Activated CD8-positive, alpha-beta T cell treated with anti-CD3 and anti-CD28 coated beads, Interleukin-2, amount 10 ng/mL, durations not matched to agents 7 days and 5 days (primary cell): ENCODE results near the gene OR2B2. TPM values are rescaled to one million over a fixed set of nuclear protein-coding genes. Genes with fewer than 3 reads are reported as not detected.
A peak's percentile ranks its signal among the peaks of the same experiment; 100 is the strongest.

ENCODE experiments used
- ATAC-seq: fragments of 150-1000 bp; cut with Tn5 transposase; one replicate; pipeline ENCODE4 v1.10.0; 2021; ENCODE audit warnings: moderate library complexity
- CTCF ChIA-PET: fragments of 350-600 bp; sonication (Branson Sonifier 250); formaldehyde crosslinking; loops from one replicate; lab custom pipeline; 2021; ENCODE audit warnings: antibody characterized with exemption; lab: Charles Lee
- POLR2A ChIA-PET: fragments of 350-600 bp; sonication (Branson Sonifier 250); formaldehyde crosslinking; loops from one replicate; lab custom pipeline; 2021; ENCODE audit warnings: antibody characterized with exemption; lab: Charles Lee
- DNase-seq: peaks from one replicate; pipeline ENCODE4 v3.0.0-alpha.2; 2020
- H3K27ac Mint-ChIP-seq: one replicate; pipeline ENCODE4 v1.8.0; 2021; ENCODE audit warnings: mild to moderate bottlenecking, mixed read lengths
- H3K27me3 Mint-ChIP-seq: one replicate; pipeline ENCODE4 v1.8.0; 2021; ENCODE audit warnings: low read depth, mixed read lengths
- H3K36me3 Mint-ChIP-seq: one replicate; pipeline ENCODE4 v1.8.0; 2021; ENCODE audit warnings: low read depth, mixed read lengths
- H3K4me1 Mint-ChIP-seq: one replicate; pipeline ENCODE4 v1.8.0; 2021; ENCODE audit warnings: low read depth, mixed read lengths
- H3K4me3 Mint-ChIP-seq: one replicate; pipeline ENCODE4 v1.8.0; 2021; ENCODE audit warnings: mild to moderate bottlenecking, mixed read lengths
- H3K9me3 Mint-ChIP-seq: one replicate; pipeline ENCODE4 v1.8.0; 2022; ENCODE audit warnings: mixed read lengths; ENCODE audit not compliant: insufficient read depth
- total RNA-seq, 2 experiments: library from RNA; stranded (reverse); gene quantifications; one replicate each; pipeline ENCODE4 v1.2.3, GENCODE V29; 2021

OR2B2 gene
- total RNA-seq, 2 experiments from 2014 or later, result not detected

DNA sequence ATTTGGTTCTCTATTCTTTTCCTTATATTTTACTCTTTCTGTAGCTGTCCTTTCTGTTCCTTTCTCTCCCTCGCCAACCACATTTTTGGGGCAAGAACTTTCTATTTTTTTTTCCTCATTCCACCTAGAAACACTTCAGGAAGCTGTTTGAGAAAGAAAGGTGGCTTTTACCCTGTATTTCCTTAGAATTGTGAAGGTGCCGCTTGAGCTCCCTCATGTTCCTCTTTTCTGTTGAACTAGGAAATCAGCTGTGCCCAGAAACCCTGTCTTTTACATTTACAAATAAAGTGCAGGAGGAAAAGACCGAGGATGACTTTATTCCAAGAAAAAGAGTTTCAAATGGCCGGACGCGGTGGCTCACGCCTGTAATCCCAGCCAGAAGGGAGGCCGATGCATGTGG lies 38.2 kb downstream of the OR2B2 start:
- H3K9me3 Mint-ChIP-seq, result no peaks in the 10 kb centered on the region
- DNase-seq (no peak), ATAC-seq (no peak)
- H3K27me3 Mint-ChIP-seq, result no peaks in the 10 kb centered on the region
- peak overlapping the region; percentile 99 for H3K27ac Mint-ChIP-seq
- H3K4me3 Mint-ChIP-seq, result peak overlapping the region; percentile 85
- ChIA-PET POLR2A (interaction anchor here (0.6 to 18.5 kb wide), 20 partner anchors 10 to 1847 kb away, joined by 3 to 2805 read pairs (median 140); a partner anchor contains a TSS), CTCF (interaction anchor here (0.9 to 6.1 kb wide), 4 partner anchors 9 to 729 kb away, joined by 3 to 46 read pairs (median 6); a partner anchor contains a TSS)
- peaks cover 49% of the 10 kb centered on the region for H3K4me1 Mint-ChIP-seq
- H3K36me3 Mint-ChIP-seq, result peaks cover 20% of the 10 kb centered on the region

DNA sequence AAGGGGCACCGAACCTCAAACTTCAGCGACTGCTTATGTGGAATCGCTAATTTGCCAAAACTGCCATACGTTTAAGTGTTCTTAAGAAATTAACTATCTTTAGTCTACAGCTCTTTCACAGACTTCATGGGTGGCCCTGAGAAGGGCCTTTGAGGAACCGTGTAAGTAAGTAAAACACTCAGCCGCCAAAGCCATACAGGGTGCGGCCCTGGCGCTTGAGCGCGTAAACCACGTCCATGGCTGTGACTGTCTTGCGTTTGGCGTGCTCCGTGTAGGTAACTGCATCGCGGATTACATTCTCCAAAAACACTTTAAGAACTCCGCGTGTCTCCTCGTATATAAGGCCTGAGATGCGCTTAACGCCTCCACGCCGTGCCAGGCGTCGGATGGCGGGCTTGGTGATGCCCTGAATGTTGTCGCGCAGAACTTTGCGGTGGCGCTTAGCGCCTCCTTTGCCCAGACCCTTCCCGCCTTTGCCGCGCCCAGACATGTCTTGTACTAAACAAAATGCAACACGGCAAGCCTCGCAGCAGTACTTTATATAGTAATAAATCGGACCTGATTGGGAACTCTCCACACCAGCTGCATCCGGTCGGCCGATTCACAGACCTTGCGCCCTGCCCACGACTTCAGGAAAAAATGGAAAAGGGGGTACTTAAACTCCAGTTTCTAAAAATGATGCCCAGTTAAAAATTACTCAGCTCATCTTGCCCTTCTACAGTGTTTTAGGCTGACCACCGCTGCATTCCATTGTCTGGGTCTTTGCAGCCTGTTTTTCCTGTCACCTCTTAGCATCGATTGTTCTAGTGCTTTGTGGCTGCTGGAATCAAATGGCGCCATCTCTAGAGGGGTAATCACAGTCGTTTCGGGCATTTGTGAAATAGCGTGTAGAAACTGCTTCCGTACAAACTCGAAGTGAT lies 38.9 kb downstream of the OR2B2 start:
- CTCF ChIA-PET, result interaction anchor here (0.6 to 8.6 kb wide), 9 partner anchors 8 to 728 kb away, joined by 3 to 109 read pairs (median 8); a partner anchor contains a TSS
- peak; percentile 93 for DNase-seq
- Mint-ChIP-seq H3K36me3 (peaks cover 23% of the 10 kb centered on the region), H3K4me3 (peak overlapping the region; percentile 85), H3K4me1 (peaks cover 56% of the 10 kb centered on the region), H3K27me3 (no peaks in the 10 kb centered on the region), H3K9me3 (no peaks in the 10 kb centered on the region), H3K27ac (peak overlapping the region; percentile 99)
- POLR2A ChIA-PET, result interaction anchor here (0.7 to 18.5 kb wide), 31 partner anchors 9 to 1846 kb away, joined by 3 to 2805 read pairs (median 27); partner anchors contain the start of gene ZKSCAN3
- ATAC-seq, result peak; percentile 57

- ATAC-seq, result peak; percentile 9
- DNase-seq, result no peak
- Mint-ChIP-seq H3K27me3 (no peaks in the 10 kb centered on the region), H3K4me3 (peak overlapping the region; percentile 85), H3K27ac (peak overlapping the region; percentile 99), H3K9me3 (no peaks in the 10 kb centered on the region), H3K36me3 (peaks cover 23% of the 10 kb centered on the region), H3K4me1 (peaks cover 63% of the 10 kb centered on the region)
- POLR2A ChIA-PET, result interaction anchor here (0.7 to 18.5 kb wide), 31 partner anchors 9 to 1845 kb away, joined by 3 to 2805 read pairs (median 27); a partner anchor contains a TSS
- CTCF ChIA-PET, result interaction anchor here (0.9 to 8.6 kb wide), 5 partner anchors 17 to 62 kb away, joined by 4 to 109 read pairs (median 21); a partner anchor contains a TSS
Observed at GRCh38 chr6:27872642-27873020, 39.6 kb downstream of the OR2B2 start.

- Mint-ChIP-seq H3K27ac (peak overlapping the region; percentile 99), H3K4me3 (peak overlapping the region; percentile 85), H3K27me3 (no peaks in the 10 kb centered on the region), H3K9me3 (no peaks in the 10 kb centered on the region), H3K36me3 (peaks cover 24% of the 10 kb centered on the region), H3K4me1 (peaks cover 64% of the 10 kb centered on the region)
- ChIA-PET POLR2A (interaction anchor here (0.7 to 18.5 kb wide), 34 partner anchors 8 to 1845 kb away, joined by 3 to 2805 read pairs (median 21); partner anchors contain the start of gene TRIM27), CTCF (interaction anchor here (0.9 to 8.6 kb wide), 7 partner anchors 17 to 62 kb away, joined by 4 to 109 read pairs (median 19); a partner anchor contains a TSS)
- ATAC-seq (peak; percentile 62), DNase-seq (peak; percentile 92)
Observed at GRCh38 chr6:27871924-27872638, 40.1 kb downstream of the OR2B2 start.

DNA sequence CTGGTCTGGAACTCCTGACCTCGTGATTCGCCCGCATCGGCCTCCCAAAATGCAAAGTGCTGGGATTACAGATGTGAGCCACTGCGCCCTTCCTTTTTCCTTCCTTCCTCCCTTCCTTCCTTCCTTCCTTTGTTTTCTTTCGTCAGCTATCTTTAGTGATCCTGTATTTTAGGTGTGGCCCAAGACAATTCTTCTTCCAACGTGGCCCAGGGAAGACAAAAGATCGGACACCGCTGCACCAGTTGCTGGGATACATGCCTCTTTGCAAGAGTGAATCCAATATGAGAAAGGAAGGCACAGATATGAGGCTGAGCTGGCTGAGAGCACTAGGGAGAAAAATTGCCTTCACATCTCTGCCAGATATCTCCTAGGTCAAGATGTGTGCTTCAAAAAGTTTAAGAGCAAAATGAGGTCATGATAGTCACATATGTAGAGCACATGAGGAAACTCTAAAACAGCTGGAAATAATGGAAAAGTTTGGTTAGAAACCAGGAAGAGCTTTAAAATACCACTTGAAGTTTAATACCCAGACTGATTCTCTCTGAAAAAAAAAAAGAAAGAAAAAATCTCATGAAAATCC lies 41.8 kb downstream of the OR2B2 start:
- peaks cover 34% of the 10 kb centered on the region for H3K36me3 Mint-ChIP-seq
- DNase-seq, result no peak
- H3K4me3 Mint-ChIP-seq, result peak overlapping the region; percentile 85
- H3K4me1 Mint-ChIP-seq, result peaks cover 64% of the 10 kb centered on the region
- no peaks in the 10 kb centered on the region for H3K9me3 Mint-ChIP-seq
- ChIA-PET POLR2A (interaction anchor here (1.3 to 18.5 kb wide), 21 partner anchors 14 to 1843 kb away, joined by 3 to 2805 read pairs (median 124); a partner anchor contains a TSS), CTCF (interaction anchor here (1.5 to 8.6 kb wide), 6 partner anchors 19 to 60 kb away, joined by 5 to 109 read pairs (median 20); a partner anchor contains a TSS)
- peak overlapping the region; percentile 99 for H3K27ac Mint-ChIP-seq
- ATAC-seq, result no peak
- H3K27me3 Mint-ChIP-seq, result no peaks in the 10 kb centered on the region

DNA sequence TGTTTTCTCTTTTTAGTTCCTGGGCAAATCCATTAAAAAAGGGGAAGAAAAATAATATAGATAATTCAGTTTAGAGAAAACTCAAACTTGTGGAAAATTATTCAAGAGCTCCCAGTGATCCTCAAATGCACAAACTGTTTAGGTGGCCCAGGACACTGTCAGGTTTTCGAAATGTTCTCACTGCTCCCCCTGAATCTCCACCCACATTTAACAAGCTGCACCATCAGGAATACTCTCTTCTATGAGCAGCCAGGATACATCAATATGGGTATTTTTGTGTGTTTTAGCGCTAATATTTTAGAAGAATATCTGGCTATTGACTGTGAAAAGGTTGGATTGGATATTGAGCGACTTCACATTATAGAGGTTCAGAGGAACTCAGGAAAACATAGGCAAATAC lies 43.9 kb downstream of the OR2B2 start:
- no peak for DNase-seq
- ATAC-seq, result no peak
- H3K27ac Mint-ChIP-seq, result peak overlapping the region; percentile 99
- H3K27me3 Mint-ChIP-seq, result no peaks in the 10 kb centered on the region
- H3K4me3 Mint-ChIP-seq, result peak overlapping the region; percentile 87
- peaks cover 35% of the 10 kb centered on the region for H3K36me3 Mint-ChIP-seq
- CTCF ChIA-PET, result interaction anchor here (2.9 to 8.6 kb wide), 4 partner anchors 21 to 45 kb away, joined by 12 to 109 read pairs (median 46); a partner anchor contains a TSS
- peaks cover 66% of the 10 kb centered on the region for H3K4me1 Mint-ChIP-seq
- no peaks in the 10 kb centered on the region for H3K9me3 Mint-ChIP-seq
- POLR2A ChIA-PET, result interaction anchor here (2.0 to 18.5 kb wide), 20 partner anchors 9 to 1841 kb away, joined by 5 to 2805 read pairs (median 140); a partner anchor contains a TSS

DNA sequence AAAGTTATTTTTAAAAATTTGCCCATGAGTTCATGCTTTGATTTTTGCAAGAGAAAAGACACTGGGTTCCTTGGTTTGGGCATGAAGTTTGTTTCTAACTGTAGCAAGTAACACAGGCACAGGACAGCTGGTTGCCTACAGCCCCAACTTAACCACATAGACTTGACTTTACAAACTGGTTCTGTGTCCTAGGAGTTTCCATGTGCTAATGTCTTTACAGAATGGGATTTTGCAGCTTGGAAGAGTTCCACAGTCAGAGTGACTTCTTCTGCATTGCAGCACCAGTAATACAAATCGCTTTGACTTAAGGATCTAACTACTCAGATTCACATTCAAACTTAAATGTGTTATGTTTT lies 44.3 kb downstream of the OR2B2 start:
- Mint-ChIP-seq H3K27ac (peak overlapping the region; percentile 99), H3K36me3 (peaks cover 32% of the 10 kb centered on the region), H3K27me3 (no peaks in the 10 kb centered on the region), H3K9me3 (no peaks in the 10 kb centered on the region), H3K4me1 (peaks cover 66% of the 10 kb centered on the region), H3K4me3 (peak overlapping the region; percentile 87)
- peak; percentile 35 for DNase-seq
- ChIA-PET POLR2A (interaction anchor here (1.2 to 18.5 kb wide), 31 partner anchors 8 to 1841 kb away, joined by 3 to 2805 read pairs (median 53); a partner anchor contains a TSS), CTCF (interaction anchor here (1.2 to 8.6 kb wide), 5 partner anchors 22 to 59 kb away, joined by 3 to 109 read pairs (median 19); a partner anchor contains a TSS)
- ATAC-seq, result no peak

DNA sequence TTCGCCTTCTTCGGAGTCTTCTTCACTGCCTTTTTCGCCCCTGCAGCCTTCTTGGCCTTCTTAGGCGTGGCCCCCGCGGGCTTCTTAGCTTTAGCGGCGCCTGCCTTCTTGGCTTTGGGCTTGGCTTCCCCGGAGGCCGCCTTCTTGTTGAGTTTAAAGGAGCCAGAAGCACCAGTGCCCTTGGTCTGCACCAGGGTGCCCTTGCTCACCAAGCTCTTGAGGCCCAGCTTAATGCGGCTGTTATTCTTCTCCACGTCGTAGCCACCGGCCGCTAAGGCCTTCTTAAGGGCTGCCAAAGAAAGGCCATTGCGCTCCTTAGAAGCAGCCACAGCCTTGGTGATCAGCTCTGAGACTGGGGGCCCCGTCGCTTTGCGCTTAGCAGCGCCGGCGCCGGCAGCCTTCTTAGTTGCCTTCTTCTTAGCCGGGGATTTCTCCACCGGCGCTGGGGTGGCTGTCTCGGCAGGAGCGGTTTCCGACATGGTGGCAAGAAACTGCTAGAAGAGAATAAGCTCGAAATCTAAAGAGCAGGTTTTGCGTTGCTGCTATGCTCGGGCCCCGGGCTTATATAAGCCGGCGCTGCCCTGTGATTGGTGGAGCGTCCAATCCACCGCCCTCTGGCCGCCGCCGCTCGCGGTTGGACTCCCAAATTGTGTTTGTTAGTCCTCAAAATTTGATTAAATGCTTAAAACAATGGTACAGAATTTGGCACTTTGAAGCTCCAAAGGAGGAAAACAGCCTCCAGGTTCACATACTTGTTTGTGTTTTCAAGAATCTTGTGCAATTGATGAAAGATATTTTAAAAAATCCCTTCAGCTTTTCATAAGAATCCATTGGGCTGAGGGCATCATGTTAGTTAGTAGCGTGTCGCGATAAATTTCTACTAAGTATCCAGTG lies 44.9 kb downstream of the OR2B2 start:
- H3K4me1 Mint-ChIP-seq, result peaks cover 68% of the 10 kb centered on the region
- DNase-seq (peak; percentile 93), ATAC-seq (peak; percentile 40)
- no peaks in the 10 kb centered on the region for H3K9me3 Mint-ChIP-seq
- CTCF ChIA-PET, result interaction anchor here (1.2 to 8.6 kb wide), 6 partner anchors 22 to 58 kb away, joined by 3 to 109 read pairs (median 16); a partner anchor contains a TSS
- POLR2A ChIA-PET, result interaction anchor here (0.6 to 18.5 kb wide), 43 partner anchors 8 to 1840 kb away, joined by 3 to 2805 read pairs (median 12); partner anchors contain the start of gene ZNF184
- H3K36me3 Mint-ChIP-seq, result peaks cover 32% of the 10 kb centered on the region
- H3K4me3 Mint-ChIP-seq, result peak overlapping the region; percentile 87
- H3K27ac Mint-ChIP-seq, result peak overlapping the region; percentile 99
- H3K27me3 Mint-ChIP-seq, result no peaks in the 10 kb centered on the region

GRCh38 chr6:27866357-27867050 lies 45.7 kb downstream of the OR2B2 start:
- H3K9me3 Mint-ChIP-seq, result no peaks in the 10 kb centered on the region
- ChIA-PET CTCF (interaction anchor here (0.6 to 8.6 kb wide), 7 partner anchors 19 to 71 kb away, joined by 3 to 109 read pairs (median 12); a partner anchor contains a TSS), POLR2A (interaction anchor here (0.6 to 18.5 kb wide), 49 partner anchors 7 to 1839 kb away, joined by 3 to 2805 read pairs (median 11); partner anchors contain the start of genes ZNF184 and ZSCAN16)
- peaks cover 66% of the 10 kb centered on the region for H3K4me1 Mint-ChIP-seq
- peak overlapping the region; percentile 87 for H3K4me3 Mint-ChIP-seq
- ATAC-seq, result peak; percentile 15
- peak overlapping the region; percentile 99 for H3K27ac Mint-ChIP-seq
- H3K36me3 Mint-ChIP-seq, result peaks cover 24% of the 10 kb centered on the region
- peak; percentile 81 for DNase-seq
- no peaks in the 10 kb centered on the region for H3K27me3 Mint-ChIP-seq
